ENCODE measurements around the gene CDCP1. TPM values are rescaled to one million over a fixed set of nuclear protein-coding genes. Genes with fewer than 3 reads are reported as not detected.

CDCP1 gene
- total RNA-seq, 3 donors from 2014 or later (not counting 1 experiment from before 2014, with no cell fraction given) = 0.38 to 0.61 (median 0.48) TPM

GRCh38 chr3:45125550-45126026 lies 20.6 kb downstream of the CDCP1 start:
- H3K27me3 Mint-ChIP-seq (ENCODE audit: low read depth in 2 of 2) = peaks cover 10 to 23% of the 10 kb centered on the region in 2 donors
- TF ChIP-seq, protein P1, sequence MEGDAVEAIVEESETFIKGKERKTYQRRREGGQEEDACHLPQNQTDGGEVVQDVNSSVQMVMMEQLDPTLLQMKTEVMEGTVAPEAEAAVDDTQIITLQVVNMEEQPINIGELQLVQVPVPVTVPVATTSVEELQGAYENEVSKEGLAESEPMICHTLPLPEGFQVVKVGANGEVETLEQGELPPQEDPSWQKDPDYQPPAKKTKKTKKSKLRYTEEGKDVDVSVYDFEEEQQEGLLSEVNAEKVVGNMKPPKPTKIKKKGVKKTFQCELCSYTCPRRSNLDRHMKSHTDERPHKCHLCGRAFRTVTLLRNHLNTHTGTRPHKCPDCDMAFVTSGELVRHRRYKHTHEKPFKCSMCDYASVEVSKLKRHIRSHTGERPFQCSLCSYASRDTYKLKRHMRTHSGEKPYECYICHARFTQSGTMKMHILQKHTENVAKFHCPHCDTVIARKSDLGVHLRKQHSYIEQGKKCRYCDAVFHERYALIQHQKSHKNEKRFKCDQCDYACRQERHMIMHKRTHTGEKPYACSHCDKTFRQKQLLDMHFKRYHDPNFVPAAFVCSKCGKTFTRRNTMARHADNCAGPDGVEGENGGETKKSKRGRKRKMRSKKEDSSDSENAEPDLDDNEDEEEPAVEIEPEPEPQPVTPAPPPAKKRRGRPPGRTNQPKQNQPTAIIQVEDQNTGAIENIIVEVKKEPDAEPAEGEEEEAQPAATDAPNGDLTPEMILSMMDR (IDR thresholded peaks at IDR 0.05) = no peak
- Histone ChIP-seq H3K4me1 (ENCODE audit: control insufficient read depth, insufficient read depth, low read length) (no peaks in the 10 kb centered on the region), H3K27ac (ENCODE audit: low read length) (no peak overlapping the region), H3K9me3 (ENCODE audit: control insufficient read depth, insufficient read depth, low read length) (no peaks in the 10 kb centered on the region), H3K36me3 (ENCODE audit: control insufficient read depth, insufficient read depth, low read length) (no peaks in the 10 kb centered on the region), H3K4me3 (ENCODE audit: low read length) (no peak overlapping the region), H3K27me3 (ENCODE audit: control insufficient read depth, insufficient read depth, low read length) (no peaks in the 10 kb centered on the region)
- no peak for DNase-seq
- WGBS (ENCODE audit: insufficient coverage) = 86% methylated on average over 2 of the region's 2 CpGs
- H3K4me1 Mint-ChIP-seq = no peaks in the 10 kb centered on the region
- no peaks in the 10 kb centered on the region for H3K36me3 Mint-ChIP-seq
- no peak overlapping the region for H3K27ac Mint-ChIP-seq
- no peaks in the 10 kb centered on the region for H3K9me3 Mint-ChIP-seq
- H3K4me3 Mint-ChIP-seq = no peak overlapping the region
- intact Hi-C loops (cut with micrococcal nuclease) = no loop called here
- ATAC-seq = no peak

- intact Hi-C loops (cut with micrococcal nuclease) = no loop called here
Measured at GRCh38 chr3:45124956-45125355, 21.2 kb downstream of the CDCP1 start.

DNA sequence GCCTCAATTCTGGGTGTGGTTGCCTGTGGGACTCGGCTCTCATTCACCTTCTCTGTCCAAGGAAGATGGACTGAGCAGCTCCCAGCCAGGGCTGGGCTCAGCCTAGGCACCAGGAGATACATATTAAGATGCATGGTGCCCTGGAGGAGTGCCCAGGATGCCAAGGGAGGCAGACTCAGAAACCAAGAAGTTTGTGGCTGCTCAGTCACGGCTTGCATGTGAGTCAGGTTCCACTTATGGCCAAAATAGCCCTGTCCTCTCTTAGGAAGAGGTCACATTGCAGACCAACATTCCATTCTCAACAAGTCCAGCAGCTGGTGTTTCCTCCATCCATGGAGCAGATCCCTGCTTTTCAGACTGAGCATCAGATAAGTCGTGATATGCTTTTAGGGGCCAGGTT lies 21.8 kb downstream of the CDCP1 start:
- ATAC-seq (no peak), DNase-seq (no peak)
- Mint-ChIP-seq H3K4me1 (no peaks in the 10 kb centered on the region), H3K36me3 (no peaks in the 10 kb centered on the region), H3K27me3 (ENCODE audit: low read depth in 2 of 2) (peaks cover 15 to 28% of the 10 kb centered on the region in 2 donors), H3K9me3 (no peaks in the 10 kb centered on the region), H3K4me3 (no peak overlapping the region), H3K27ac (no peak overlapping the region)
- Histone ChIP-seq H3K36me3 (ENCODE audit: control insufficient read depth, insufficient read depth, low read length) (no peaks in the 10 kb centered on the region), H3K27ac (ENCODE audit: low read length) (no peak overlapping the region), H3K9me3 (ENCODE audit: control insufficient read depth, insufficient read depth, low read length) (no peaks in the 10 kb centered on the region), H3K27me3 (ENCODE audit: control insufficient read depth, insufficient read depth, low read length) (peaks cover 3% of the 10 kb centered on the region), H3K4me1 (ENCODE audit: control insufficient read depth, insufficient read depth, low read length) (no peaks in the 10 kb centered on the region), H3K4me3 (ENCODE audit: low read length) (no peak overlapping the region)
- TF ChIP-seq, protein P1 (IDR thresholded peaks at IDR 0.05) = no peak
- intact Hi-C loops (cut with micrococcal nuclease) = no loop called here
- WGBS (ENCODE audit: insufficient coverage) = 86% methylated on average over 3 of the region's 3 CpGs

More at GRCh38 chr3:45124956-45125355, 21.2 kb downstream of the CDCP1 start:
- DNase-seq (no peak), ATAC-seq (no peak)
- WGBS (ENCODE audit: insufficient coverage) = 45% methylated on average over 2 of the region's 2 CpGs
- Mint-ChIP-seq H3K9me3 (no peaks in the 10 kb centered on the region), H3K4me3 (no peak overlapping the region), H3K27ac (no peak overlapping the region), H3K27me3 (ENCODE audit: low read depth in 2 of 2) (peaks cover 14 to 28% of the 10 kb centered on the region in 2 donors), H3K4me1 (no peaks in the 10 kb centered on the region), H3K36me3 (no peaks in the 10 kb centered on the region)
- H3K27ac ChIP-seq (ENCODE audit: low read length) = no peak overlapping the region
- no peaks in the 10 kb centered on the region for H3K9me3 ChIP-seq (ENCODE audit: control insufficient read depth, insufficient read depth, low read length)
- peaks cover 3% of the 10 kb centered on the region for H3K27me3 ChIP-seq (ENCODE audit: control insufficient read depth, insufficient read depth, low read length)
- no peaks in the 10 kb centered on the region for H3K4me1 ChIP-seq (ENCODE audit: control insufficient read depth, insufficient read depth, low read length)
- no peak overlapping the region for H3K4me3 ChIP-seq (ENCODE audit: low read length)
- TF ChIP-seq, protein P1 (IDR thresholded peaks at IDR 0.05) = no peak
- H3K36me3 ChIP-seq (ENCODE audit: control insufficient read depth, insufficient read depth, low read length) = no peaks in the 10 kb centered on the region

Measured in natural killer cell (primary cell).